Neural progenitor cell (in vitro differentiated cells): ENCODE measurements around the gene MBP. TPM values are rescaled to one million over a fixed set of nuclear protein-coding genes. Genes with fewer than 3 reads are reported as not detected.

Source experiments
- DNase-seq: peaks from one replicate; pipeline ENCODE4 v3.0.0-alpha.2; 2016; ENCODE audit warnings: low spot score
- H2AFZ ChIP-seq: fragments of 200-600 bp; sonication (generic); replicated peaks from 2 replicates; pipeline ENCODE4 v1.6.1; 2016; ENCODE audit warnings: antibody characterized with exemption
- H3F3A ChIP-seq: fragments of 200-600 bp; sonication (generic); 2 replicates; pipeline ENCODE4 v1.6.1; 2016; ENCODE audit warnings: antibody characterized with exemption, low read depth
- H3K27ac ChIP-seq: fragments of 200-600 bp; sonication (generic); 2 replicates; pipeline ENCODE4 v1.5.1; 2016; ENCODE audit warnings: mild to moderate bottlenecking
- H3K27me3 ChIP-seq: fragments of 200-600 bp; sonication (generic); 2 replicates; pipeline ENCODE4 v1.6.1; 2016; ENCODE audit warnings: mild to moderate bottlenecking, moderate library complexity
- H3K36me3 ChIP-seq: fragments of 200-600 bp; sonication (generic); 2 replicates; pipeline ENCODE4 v1.5.1; 2016
- H3K4me1 ChIP-seq: fragments of 200-600 bp; sonication (generic); 2 replicates; pipeline ENCODE4 v1.6.1; 2016; ENCODE audit warnings: mixed run types
- H3K4me2 ChIP-seq: fragments of 200-600 bp; sonication (generic); 2 replicates; pipeline ENCODE4 v1.6.1; 2016
- H3K4me3 ChIP-seq: fragments of 200-600 bp; sonication (generic); 2 replicates; pipeline ENCODE4 v1.5.1; 2016
- H3K79me2 ChIP-seq: fragments of 200-600 bp; sonication (generic); 2 replicates; pipeline ENCODE4 v1.6.1; 2016; ENCODE audit warnings: low read depth
- H3K9ac ChIP-seq: fragments of 200-600 bp; sonication (generic); 2 replicates; pipeline ENCODE4 v1.6.1; 2016
- H3K9me3 ChIP-seq: fragments of 200-600 bp; sonication (generic); 2 replicates; pipeline ENCODE4 v1.5.1; 2016; ENCODE audit warnings: low read depth
- H4K20me1 ChIP-seq: fragments of 200-600 bp; sonication (generic); 2 replicates; pipeline ENCODE4 v1.6.1; 2016; ENCODE audit warnings: low read depth
- H3K27ac Mint-ChIP-seq: 3 replicates; pipeline ENCODE4 v1.8.0; 2021; ENCODE audit warnings: mixed read lengths
- H3K27me3 Mint-ChIP-seq: 2 replicates; pipeline ENCODE4 v1.8.0; 2022; ENCODE audit warnings: low read depth, mild to moderate bottlenecking, inconsistent platforms, moderate library complexity, mixed read lengths; ENCODE audit not compliant: insufficient read depth
- H3K36me3 Mint-ChIP-seq: 3 replicates; pipeline ENCODE4 v1.8.0; 2021; ENCODE audit warnings: mixed read lengths
- H3K4me1 Mint-ChIP-seq: 3 replicates; pipeline ENCODE4 v1.8.0; 2021; ENCODE audit warnings: mixed read lengths
- H3K4me3 Mint-ChIP-seq: 3 replicates; pipeline ENCODE4 v1.8.0; 2021; ENCODE audit warnings: mild to moderate bottlenecking, moderate library complexity, mixed read lengths
- H3K9me3 Mint-ChIP-seq: 3 replicates; pipeline ENCODE4 v1.8.0; 2020; ENCODE audit warnings: mixed read lengths
- CTCF ChIP-seq: fragments of 200-600 bp; sonication (generic); IDR thresholded peaks from 2 replicates; pipeline ENCODE4 v1.5.1; 2017; ENCODE audit warnings: antibody characterized with exemption, mild to moderate bottlenecking
- EZH2 ChIP-seq: fragments of 200-600 bp; sonication (generic); IDR thresholded peaks from 2 replicates; pipeline ENCODE4 v1.6.1; 2017; ENCODE audit warnings: antibody characterized with exemption, mild to moderate bottlenecking, moderate library complexity
- EZH2phosphoT487 ChIP-seq: fragments of 200-600 bp; sonication (generic); IDR thresholded peaks from 2 replicates; pipeline ENCODE4 v1.6.1; 2017; ENCODE audit warnings: antibody characterized with exemption
- total RNA-seq: library from RNA; depleted of rRNA; stranded (reverse); fragments of >200 nt; gene quantifications from 2 replicates; pipeline ENCODE4 v1.2.3, GENCODE V29; 2015; ENCODE audit warnings: low replicate concordance

MBP gene
- total RNA-seq, 1 donor from 2014 or later: 0.64 TPM

- H3K27me3 Mint-ChIP-seq: peaks cover 5% of the 10 kb centered on the region
- Histone ChIP-seq H4K20me1 (no peaks in the 10 kb centered on the region), H3K79me2 (no peaks in the 10 kb centered on the region), H3K27ac (no peak overlapping the region), H3K27me3 (no peaks in the 10 kb centered on the region), H3K4me3 (no peak overlapping the region), H3K9me3 (no peaks in the 10 kb centered on the region), H3F3A (no peaks in the 10 kb centered on the region), H3K4me1 (peaks cover 15% of the 10 kb centered on the region), H3K9ac (no peak overlapping the region), H2AFZ (no peak overlapping the region), H3K36me3 (no peaks in the 10 kb centered on the region), H3K4me2 (peak overlapping the region; percentile 27)
- no peak overlapping the region for H3K4me3 Mint-ChIP-seq
- peaks cover 21% of the 10 kb centered on the region for H3K4me1 Mint-ChIP-seq
- peaks cover 10% of the 10 kb centered on the region for H3K9me3 Mint-ChIP-seq
- no peak for TF ChIP-seq EZH2
- no peak for TF ChIP-seq CTCF
- no peak for TF ChIP-seq EZH2phosphoT487
- no peak overlapping the region for H3K27ac Mint-ChIP-seq
- DNase-seq: peak; percentile 31
- H3K36me3 Mint-ChIP-seq: peaks cover 5% of the 10 kb centered on the region
Measured at GRCh38 chr18:77160515-77160914, 27.9 kb upstream of the MBP start.

- Mint-ChIP-seq H3K36me3 (peaks cover 3% of the 10 kb centered on the region), H3K27me3 (no peaks in the 10 kb centered on the region), H3K27ac (no peak overlapping the region), H3K9me3 (peaks cover 15% of the 10 kb centered on the region), H3K4me1 (peaks cover 8% of the 10 kb centered on the region), H3K4me3 (no peak overlapping the region)
- Histone ChIP-seq H3K27ac (no peak overlapping the region), H3K9me3 (no peaks in the 10 kb centered on the region), H3K79me2 (no peaks in the 10 kb centered on the region), H3K27me3 (no peaks in the 10 kb centered on the region), H3K4me2 (no peak overlapping the region), H4K20me1 (no peaks in the 10 kb centered on the region), H3F3A (no peaks in the 10 kb centered on the region), H2AFZ (no peak overlapping the region), H3K4me3 (no peak overlapping the region), H3K9ac (no peak overlapping the region), H3K4me1 (peaks cover 10% of the 10 kb centered on the region), H3K36me3 (no peaks in the 10 kb centered on the region)
- no peak for DNase-seq
- TF ChIP-seq EZH2 (no peak), EZH2phosphoT487 (no peak), CTCF (no peak)
Measured at GRCh38 chr18:77157312-77157711, 24.7 kb upstream of the MBP start.

- TF ChIP-seq EZH2phosphoT487: no peak
- TF ChIP-seq CTCF: no peak
- no peak for TF ChIP-seq EZH2
- H3K27ac Mint-ChIP-seq: no peak overlapping the region
- peaks cover under 1% of the 10 kb centered on the region for H3K4me1 ChIP-seq
- H4K20me1 ChIP-seq: no peaks in the 10 kb centered on the region
- H3K9me3 ChIP-seq: no peaks in the 10 kb centered on the region
- no peak overlapping the region for H2AFZ ChIP-seq
- H3F3A ChIP-seq: no peaks in the 10 kb centered on the region
- H3K4me3 Mint-ChIP-seq: no peak overlapping the region
- H3K36me3 ChIP-seq: no peaks in the 10 kb centered on the region
- DNase-seq: no peak
- H3K27ac ChIP-seq: no peak overlapping the region
- H3K79me2 ChIP-seq: no peaks in the 10 kb centered on the region
- no peaks in the 10 kb centered on the region for H3K27me3 ChIP-seq
- no peak overlapping the region for H3K4me3 ChIP-seq
- peaks cover 2% of the 10 kb centered on the region for H3K4me1 Mint-ChIP-seq
- H3K4me2 ChIP-seq: no peak overlapping the region
- no peaks in the 10 kb centered on the region for H3K27me3 Mint-ChIP-seq
- H3K36me3 Mint-ChIP-seq: peaks cover 2% of the 10 kb centered on the region
- peaks cover 14% of the 10 kb centered on the region for H3K9me3 Mint-ChIP-seq
- H3K9ac ChIP-seq: no peak overlapping the region
Measured at GRCh38 chr18:77155031-77155430, 22.4 kb upstream of the MBP start.
